ENCODE measurements around the gene TRAPPC3. TPM values are rescaled to one million over a fixed set of nuclear protein-coding genes. Genes with fewer than 3 reads are reported as not detected.

TRAPPC3 gene
- total and polyA plus RNA-seq, 2 donors (not counting 1 experiment from before 2014, with no cell fraction given): 88.5 to 105 TPM

GRCh38 chr1:36092166-36092797, 57.0 kb downstream of the TRAPPC3 start:
- DNase-seq (ENCODE audit: low read depth in 2 of 2): no peak
- Histone ChIP-seq H3K36me3 (ENCODE audit: control insufficient read depth, insufficient read depth, low read length) (peaks cover 34% of the 10 kb centered on the region), H3K27me3 (ENCODE audit: control insufficient read depth, insufficient read depth, low read length) (no peaks in the 10 kb centered on the region), H3K79me2 (ENCODE audit: control insufficient read depth, insufficient read depth, low read length) (peaks cover 26% of the 10 kb centered on the region), H3K4me3 (replicated peaks in 1 of 4; ENCODE audit: control extremely low read depth in 1 of 4, insufficient read depth in 1 of 4, low read depth in 3 of 4, low read length in 4 of 4) (no peak overlapping the region), H3K9ac (ENCODE audit: insufficient read depth, low read length) (no peak overlapping the region), H3K27ac (ENCODE audit: insufficient read depth, low read length) (no peak overlapping the region), H3K4me1 (ENCODE audit: control insufficient read depth, extremely low read depth, insufficient read depth, low read length) (peaks cover 10% of the 10 kb centered on the region), H4K20me1 (ENCODE audit: control insufficient read depth, extremely low read depth, insufficient read depth, low read length) (no peaks in the 10 kb centered on the region), H2AFZ (ENCODE audit: low read length) (no peak overlapping the region), H3K9me3 (ENCODE audit: control insufficient read depth, insufficient read depth, low read depth, low read length) (no peaks in the 10 kb centered on the region), H3K4me2 (ENCODE audit: extremely low read depth, insufficient read depth, low read length) (no peak overlapping the region)
- TF ChIP-seq EZH2 (IDR thresholded peaks at IDR 0.05; ENCODE audit: low read length, missing control alignments): no peak
- no peak for TF ChIP-seq CTCF (conservative IDR thresholded peaks at IDR 0.05 in 1 of 2, IDR thresholded peaks at IDR 0.05 in 1 of 2; ENCODE audit: low read depth in 1 of 2, low read length in 2 of 2)

DNA sequence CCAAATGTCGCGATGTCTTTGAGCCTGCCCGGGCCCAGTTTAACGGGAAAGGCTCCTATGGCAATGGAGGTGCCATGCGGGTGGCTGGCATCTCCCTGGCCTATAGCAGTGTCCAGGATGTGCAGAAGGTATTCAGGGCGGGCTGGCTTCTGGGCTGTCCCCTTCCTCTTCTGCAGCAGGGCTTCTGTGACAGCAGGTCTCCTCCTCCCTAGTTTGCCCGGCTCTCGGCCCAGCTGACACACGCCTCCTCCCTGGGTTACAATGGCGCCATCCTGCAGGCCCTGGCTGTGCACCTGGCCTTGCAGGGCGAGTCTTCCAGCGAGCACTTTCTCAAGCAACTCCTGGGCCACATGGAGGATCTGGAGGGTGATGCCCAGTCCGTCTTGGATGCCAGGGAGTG, 57.6 kb downstream of the TRAPPC3 start:
- Histone ChIP-seq H3K36me3 (ENCODE audit: control insufficient read depth, insufficient read depth, low read length) (peaks cover 34% of the 10 kb centered on the region), H3K4me2 (ENCODE audit: extremely low read depth, insufficient read depth, low read length) (no peak overlapping the region), H3K9me3 (ENCODE audit: control insufficient read depth, insufficient read depth, low read depth, low read length) (no peaks in the 10 kb centered on the region), H2AFZ (ENCODE audit: low read length) (no peak overlapping the region), H3K79me2 (ENCODE audit: control insufficient read depth, insufficient read depth, low read length) (peaks cover 26% of the 10 kb centered on the region), H4K20me1 (ENCODE audit: control insufficient read depth, extremely low read depth, insufficient read depth, low read length) (no peaks in the 10 kb centered on the region), H3K4me1 (ENCODE audit: control insufficient read depth, extremely low read depth, insufficient read depth, low read length) (peaks cover 10% of the 10 kb centered on the region), H3K9ac (ENCODE audit: insufficient read depth, low read length) (no peak overlapping the region), H3K4me3 (replicated peaks in 1 of 4; ENCODE audit: control extremely low read depth in 1 of 4, insufficient read depth in 1 of 4, low read depth in 3 of 4, low read length in 4 of 4) (no peak overlapping the region), H3K27me3 (ENCODE audit: control insufficient read depth, insufficient read depth, low read length) (no peaks in the 10 kb centered on the region), H3K27ac (ENCODE audit: insufficient read depth, low read length) (no peak overlapping the region)
- DNase-seq (ENCODE audit: low read depth in 2 of 2): no peak
- TF ChIP-seq EZH2 (IDR thresholded peaks at IDR 0.05; ENCODE audit: low read length, missing control alignments) (no peak), CTCF (conservative IDR thresholded peaks at IDR 0.05 in 1 of 2, IDR thresholded peaks at IDR 0.05 in 1 of 2; ENCODE audit: low read depth in 1 of 2, low read length in 2 of 2) (no peak)

GRCh38 chr1:36091141-36091540, 58.1 kb downstream of the TRAPPC3 start:
- no peak overlapping the region for H3K27ac ChIP-seq (ENCODE audit: insufficient read depth, low read length)
- no peak overlapping the region for H2AFZ ChIP-seq (ENCODE audit: low read length)
- TF ChIP-seq CTCF (conservative IDR thresholded peaks at IDR 0.05 in 1 of 2, IDR thresholded peaks at IDR 0.05 in 1 of 2; ENCODE audit: low read depth in 1 of 2, low read length in 2 of 2): no peak
- no peak for TF ChIP-seq EZH2 (IDR thresholded peaks at IDR 0.05; ENCODE audit: low read length, missing control alignments)
- H3K4me2 ChIP-seq (ENCODE audit: extremely low read depth, insufficient read depth, low read length): no peak overlapping the region
- H3K36me3 ChIP-seq (ENCODE audit: control insufficient read depth, insufficient read depth, low read length): peaks cover 33% of the 10 kb centered on the region
- peaks cover 26% of the 10 kb centered on the region for H3K79me2 ChIP-seq (ENCODE audit: control insufficient read depth, insufficient read depth, low read length)
- H3K27me3 ChIP-seq (ENCODE audit: control insufficient read depth, insufficient read depth, low read length): no peaks in the 10 kb centered on the region
- no peaks in the 10 kb centered on the region for H3K9me3 ChIP-seq (ENCODE audit: control insufficient read depth, insufficient read depth, low read depth, low read length)
- DNase-seq (ENCODE audit: low read depth in 2 of 2): no peak
- no peak overlapping the region for H3K4me3 ChIP-seq (replicated peaks in 1 of 4; ENCODE audit: control extremely low read depth in 1 of 4, insufficient read depth in 1 of 4, low read depth in 3 of 4, low read length in 4 of 4)
- H3K9ac ChIP-seq (ENCODE audit: insufficient read depth, low read length): no peak overlapping the region
- H4K20me1 ChIP-seq (ENCODE audit: control insufficient read depth, extremely low read depth, insufficient read depth, low read length): no peaks in the 10 kb centered on the region
- H3K4me1 ChIP-seq (ENCODE audit: control insufficient read depth, extremely low read depth, insufficient read depth, low read length): peaks cover 10% of the 10 kb centered on the region
